Right lobe of liver (tissue), 6 donors: ENCODE results near the gene THBS1. TPM values are rescaled to one million over a fixed set of nuclear protein-coding genes. Genes with fewer than 3 reads are reported as not detected.

Experiments used
- ATAC-seq, 4 donors: fragments of 200-7000 bp; cut with Tn5 transposase; one replicate each; pipeline ENCODE4 v1.9.1; 2020; ENCODE audit warnings: mild to moderate bottlenecking in 4 of 4, moderate library complexity in 4 of 4
- DNase-seq, 3 donors: peaks; one replicate each; pipeline ENCODE4 v3.0.0-alpha.2; 2020
- H3K27ac ChIP-seq, 3 donors: fragments of 200-600 bp; one replicate each; pipeline ENCODE4 v1.8.0; 2022
- H3K27me3 ChIP-seq, 2 donors: fragments of 200-600 bp; one replicate each; pipeline ENCODE4 v1.8.0; 2022
- H3K36me3 ChIP-seq, 4 donors: fragments of 200-600 bp; sonication (generic) in 1 of 4; one replicate each; pipeline versions ENCODE4 v1.5.1 to v1.8.0; 2017 to 2022; ENCODE audit warnings: control low read depth in 1 of 4
- H3K4me1 ChIP-seq, 4 donors: fragments of 200-600 bp; sonication (generic) in 1 of 4; one replicate each; pipeline versions ENCODE4 v1.5.1 to v1.8.0; 2017 to 2022; ENCODE audit warnings: control low read depth in 1 of 4
- H3K4me3 ChIP-seq, 3 donors: fragments of 200-600 bp; one replicate each; pipeline ENCODE4 v1.8.0; 2022
- H3K9me3 ChIP-seq, 4 donors: fragments of 200-600 bp; sonication (generic) in 1 of 4; one replicate each; pipeline versions ENCODE4 v1.5.1 to v1.8.0; 2017 to 2022; ENCODE audit warnings: control low read depth in 1 of 4
- POLR2A ChIP-seq: fragments of 450-650 bp; IDR thresholded peaks from one replicate; pipeline ENCODE4 v1.6.1; 2017; ENCODE audit warnings: antibody characterized with exemption, mild to moderate bottlenecking
- WGBS: methylation state at CpG from one replicate; pipeline ENCODE4 v1.1.6; 2018; ENCODE audit warnings: low coverage, low lambda C conversion rate; ENCODE audit not compliant: insufficient coverage; ENCODE audit errors: missing lambda C conversion rate; 5-methylcytosine and 5-hydroxymethylcytosine counted together
- intact Hi-C, 2 donors: fragments of 100-400 bp; cut with DNase I; formaldehyde crosslinking; loops; one replicate each; pipeline versions ENCODE4 v1.11.2 to v1.14.1; 2022
- total RNA-seq, 6 experiments: library from RNA; depleted of rRNA in 2 of 6; stranded (reverse); fragments of >200 nt in 2 of 6; fragmentation: NEBNext Ultra II Directional in 3 of 6; extraction: Animal tissue kit (Norgen Biotek cat#: 25700) in 3 of 6; gene quantifications; one replicate each; pipeline versions ENCODE4 v1.1.0 to v1.2.4, GENCODE V29; 2016 to 2023
- TF ChIP-seq, protein P1 (sequence below), 4 donors: fragments of 200-600 bp in 3 of 4; fragments of 450-650 bp in 1 of 4; IDR thresholded peaks; one replicate each; pipeline versions ENCODE4 v1.5.1 to v1.8.0; 2016 to 2022; ENCODE audit warnings: antibody characterized with exemption in 4 of 4, mild to moderate bottlenecking in 2 of 4
- donor health status: DM: no; HTN: yes; CAD: no.
- donor health status: DM: no; HTN: no; CAD: no.
- donor health status: DM: no; HTN: no; CAD: no.
- donor health status: DM: no; HTN: yes; CAD: no.
- donor health status: DM: no; HTN: yes; CAD: no.

THBS1 gene
- total RNA-seq, 6 experiments from 2014 or later, result 10.7 to 253 (median 64.6) TPM

- ATAC-seq (peak in 1 of 4 donors; percentile 28), DNase-seq (no peak)
- TF ChIP-seq POLR2A, result no peak
- H3K4me1 ChIP-seq, result no peaks in the 10 kb centered on the region
- no peaks in the 10 kb centered on the region for H3K36me3 ChIP-seq
- WGBS, result 93% methylated on average over 5 of the region's 20 CpGs
- intact Hi-C loops, result no loop called here
- H3K27me3 ChIP-seq, result no peaks in the 10 kb centered on the region
- H3K9me3 ChIP-seq, result no peaks in the 10 kb centered on the region
- no peak overlapping the region for H3K27ac ChIP-seq
- H3K4me3 ChIP-seq, result no peak overlapping the region
These were observed 64.5 kb downstream of the THBS1 start for GRCh38 chr15:39645138-39645975.

DNA sequence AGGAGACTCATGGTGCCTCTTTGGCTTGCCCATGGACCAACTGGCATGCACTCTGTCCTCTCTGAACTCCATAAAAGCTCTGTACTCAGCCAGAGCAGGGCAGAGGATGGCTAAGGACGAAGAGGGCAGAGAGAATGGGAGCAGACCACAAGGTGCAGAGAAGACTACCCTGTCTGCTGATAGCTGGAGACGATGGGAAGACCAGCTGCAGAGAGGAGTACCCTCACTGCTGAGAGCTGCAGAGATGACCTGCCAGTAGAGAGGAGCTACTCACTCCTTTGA lies 65.0 kb downstream of the THBS1 start:
- Histone ChIP-seq H3K4me3 (no peak overlapping the region), H3K4me1 (no peaks in the 10 kb centered on the region), H3K27ac (no peak overlapping the region), H3K36me3 (no peaks in the 10 kb centered on the region), H3K9me3 (no peaks in the 10 kb centered on the region), H3K27me3 (no peaks in the 10 kb centered on the region)
- TF ChIP-seq POLR2A, result no peak
- TF ChIP-seq, protein P1, sequence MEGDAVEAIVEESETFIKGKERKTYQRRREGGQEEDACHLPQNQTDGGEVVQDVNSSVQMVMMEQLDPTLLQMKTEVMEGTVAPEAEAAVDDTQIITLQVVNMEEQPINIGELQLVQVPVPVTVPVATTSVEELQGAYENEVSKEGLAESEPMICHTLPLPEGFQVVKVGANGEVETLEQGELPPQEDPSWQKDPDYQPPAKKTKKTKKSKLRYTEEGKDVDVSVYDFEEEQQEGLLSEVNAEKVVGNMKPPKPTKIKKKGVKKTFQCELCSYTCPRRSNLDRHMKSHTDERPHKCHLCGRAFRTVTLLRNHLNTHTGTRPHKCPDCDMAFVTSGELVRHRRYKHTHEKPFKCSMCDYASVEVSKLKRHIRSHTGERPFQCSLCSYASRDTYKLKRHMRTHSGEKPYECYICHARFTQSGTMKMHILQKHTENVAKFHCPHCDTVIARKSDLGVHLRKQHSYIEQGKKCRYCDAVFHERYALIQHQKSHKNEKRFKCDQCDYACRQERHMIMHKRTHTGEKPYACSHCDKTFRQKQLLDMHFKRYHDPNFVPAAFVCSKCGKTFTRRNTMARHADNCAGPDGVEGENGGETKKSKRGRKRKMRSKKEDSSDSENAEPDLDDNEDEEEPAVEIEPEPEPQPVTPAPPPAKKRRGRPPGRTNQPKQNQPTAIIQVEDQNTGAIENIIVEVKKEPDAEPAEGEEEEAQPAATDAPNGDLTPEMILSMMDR (IDR thresholded peaks at IDR 0.05), result no peak
- DNase-seq (no peak), ATAC-seq (no peak)
- intact Hi-C loops, result no loop called here
- 81% methylated on average over 2 of the region's 2 CpGs for WGBS

DNA sequence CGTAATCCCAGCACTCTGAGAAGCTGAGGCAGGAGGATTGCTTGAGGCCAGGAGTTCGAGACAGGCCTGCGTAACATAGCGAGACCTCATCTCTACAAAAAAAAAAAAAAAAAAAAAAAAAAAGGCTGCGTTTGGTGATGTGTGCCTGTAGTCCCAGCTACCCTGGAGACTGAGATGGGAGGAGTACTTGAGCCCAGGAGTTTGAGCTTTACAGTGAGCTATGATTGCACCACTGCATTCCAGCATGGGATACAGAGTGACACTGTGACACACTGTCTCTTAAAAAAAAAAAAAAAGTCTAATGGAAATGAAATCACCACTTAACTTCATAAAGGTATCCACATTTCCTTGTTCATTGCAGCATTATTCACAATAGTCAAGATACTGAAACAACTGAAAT lies 65.5 kb downstream of the THBS1 start:
- WGBS, result 74% methylated on average over 3 of the region's 5 CpGs
- no peak for DNase-seq

More for the DNA sequence above, 65.5 kb downstream of the THBS1 start:
- intact Hi-C loops, result no loop called here
- H3K9me3 ChIP-seq, result no peaks in the 10 kb centered on the region
- ATAC-seq, result no peak
- H3K4me3 ChIP-seq, result no peak overlapping the region
- H3K27ac ChIP-seq, result no peak overlapping the region
- H3K4me1 ChIP-seq, result no peaks in the 10 kb centered on the region
- H3K36me3 ChIP-seq, result no peaks in the 10 kb centered on the region
- TF ChIP-seq, protein P1 (IDR thresholded peaks at IDR 0.05), result no peak
- TF ChIP-seq POLR2A, result no peak
- no peaks in the 10 kb centered on the region for H3K27me3 ChIP-seq

Other genes starting within 250 kb of the THBS1 start
- under 1 TPM in 5 of 6 experiments, not detected in 1; 0.07 to 0.74 (median 0.35) TPM for gene FSIP1, start 201.8 kb downstream of the THBS1 start, total RNA-seq